ENCODE measurements around the gene PRDM15. TPM values are rescaled to one million over a fixed set of nuclear protein-coding genes. Genes with fewer than 3 reads are reported as not detected.
A peak's percentile ranks its signal among the peaks of the same experiment; 100 is the strongest.

PRDM15 gene
- total and polyA plus RNA-seq, 5 donors = 2.1 to 6.0 (median 4.0) TPM

DNA sequence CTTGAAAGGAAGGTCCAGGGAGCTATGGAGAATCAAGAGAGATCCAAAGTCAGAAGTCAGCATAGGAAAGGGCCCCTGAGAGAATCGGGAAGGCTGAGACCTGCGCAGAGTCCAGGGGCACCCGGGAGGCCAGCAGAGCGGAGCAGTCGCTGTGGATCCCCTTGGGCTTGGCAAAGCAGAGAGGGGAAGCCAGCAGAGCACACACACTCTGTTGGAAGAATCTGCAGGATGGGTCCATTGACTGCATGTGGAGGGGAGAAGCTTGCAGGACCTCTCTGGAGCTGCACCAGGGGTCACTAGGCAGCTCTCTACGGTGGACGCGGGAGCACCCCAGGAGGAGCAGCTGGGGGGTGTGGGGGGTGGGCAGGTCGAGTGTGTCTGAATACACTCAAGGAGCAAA is 118.7 kb downstream of the PRDM15 start:
- Histone ChIP-seq H3K27me3 (ENCODE audit: control insufficient read depth, insufficient read depth) (no peaks in the 10 kb centered on the region), H3K4me1 (ENCODE audit: control insufficient read depth, insufficient read depth, low read length) (no peaks in the 10 kb centered on the region), H3K4me3 (ENCODE audit: low read length) (no peak overlapping the region), H3K9me3 (ENCODE audit: control insufficient read depth, low read length) (no peaks in the 10 kb centered on the region), H3K27ac (ENCODE audit: low read length) (no peak overlapping the region)
- DNase-seq = no peak
- intact Hi-C loops (cut with DNase I) = loop anchor here in 1 of 4 donors (10.0 kb wide), 1 partner anchor 116 kb away; no protein-coding TSS in a partner anchor
- 73% methylated on average over 9 of the region's 9 CpGs for WGBS
- no peak for ATAC-seq

- no peak overlapping the region for H3K27ac ChIP-seq (ENCODE audit: low read length)
- H3K4me3 ChIP-seq (ENCODE audit: low read length) = no peak overlapping the region
- H3K4me1 ChIP-seq (ENCODE audit: control insufficient read depth, insufficient read depth, low read length) = no peaks in the 10 kb centered on the region
- H3K27me3 ChIP-seq (ENCODE audit: control insufficient read depth, insufficient read depth) = no peaks in the 10 kb centered on the region
- no peaks in the 10 kb centered on the region for H3K9me3 ChIP-seq (ENCODE audit: control insufficient read depth, low read length)
- no peak for ATAC-seq
- intact Hi-C loops (cut with DNase I) = loop anchor here in 1 of 4 donors (10.0 kb wide), 1 partner anchor 115 kb away; no protein-coding TSS in a partner anchor
- 94% methylated on average over 5 of the region's 5 CpGs for WGBS
- no peak for DNase-seq
Measured at GRCh38 chr21:41759926-41760325, 119.2 kb downstream of the PRDM15 start.

DNA sequence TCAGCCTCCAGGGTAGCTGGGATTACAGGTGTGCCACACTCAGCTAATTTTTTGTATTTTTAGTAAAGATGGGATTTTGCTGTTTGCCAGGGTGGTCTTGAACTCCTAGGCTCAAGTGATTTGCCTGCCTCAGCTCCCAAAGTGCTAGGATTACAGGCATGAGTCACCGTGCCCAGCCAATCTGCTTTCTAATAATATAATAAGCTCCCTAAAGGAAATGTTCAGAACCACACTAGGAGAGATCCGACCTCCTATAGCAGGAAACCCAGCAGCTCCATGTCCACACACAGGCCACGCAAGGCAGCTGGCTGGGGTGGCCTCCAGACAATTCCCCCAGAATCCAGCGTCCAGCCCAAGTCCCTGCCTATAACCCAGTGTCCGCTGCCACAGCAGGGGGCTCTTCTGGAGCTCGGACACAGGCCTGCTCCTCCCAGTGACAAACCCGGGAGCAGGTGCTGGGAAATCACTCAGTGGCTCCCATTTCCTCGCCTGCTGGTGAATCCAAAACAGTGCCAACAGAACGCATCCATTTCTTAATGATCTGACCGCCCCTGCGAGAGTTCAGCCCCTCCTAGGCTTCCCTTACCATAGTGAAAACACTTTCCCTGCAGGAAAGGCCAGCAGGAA is 119.8 kb downstream of the PRDM15 start:
- no peaks in the 10 kb centered on the region for H3K4me1 ChIP-seq (ENCODE audit: control insufficient read depth, insufficient read depth, low read length)
- intact Hi-C loops (cut with DNase I) = no loop called here
- no peaks in the 10 kb centered on the region for H3K27me3 ChIP-seq (ENCODE audit: control insufficient read depth, insufficient read depth)
- no peak overlapping the region for H3K27ac ChIP-seq (ENCODE audit: low read length)
- H3K9me3 ChIP-seq (ENCODE audit: control insufficient read depth, low read length) = no peaks in the 10 kb centered on the region
- 75% methylated on average over 11 of the region's 11 CpGs for WGBS
- no peak overlapping the region for H3K4me3 ChIP-seq (ENCODE audit: low read length)
- no peak for ATAC-seq
- DNase-seq = no peak

DNA sequence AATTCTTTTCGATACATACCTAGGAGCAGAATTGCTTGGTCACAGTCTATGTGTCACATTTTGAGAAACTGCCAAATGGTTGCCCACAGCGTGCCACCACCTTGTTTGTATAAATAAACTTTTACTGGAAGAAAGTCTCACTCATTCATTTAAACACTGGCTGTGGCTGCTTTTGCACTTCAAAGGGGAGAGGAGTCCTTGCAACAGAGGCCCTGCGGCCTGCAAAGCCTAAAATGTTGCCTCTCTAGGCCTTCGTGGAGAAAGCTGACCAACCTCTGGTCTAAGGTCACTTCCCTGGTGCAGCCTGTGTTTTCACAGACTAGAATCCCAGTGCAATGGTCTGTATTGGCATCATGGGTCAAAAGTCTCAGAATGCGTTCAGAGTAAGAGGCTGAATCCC is 120.6 kb downstream of the PRDM15 start:
- no peak overlapping the region for H3K4me3 ChIP-seq (ENCODE audit: low read length)
- DNase-seq (no peak), ATAC-seq (no peak)
- intact Hi-C loops (cut with DNase I) = no loop called here
- no peaks in the 10 kb centered on the region for H3K4me1 ChIP-seq (ENCODE audit: control insufficient read depth, insufficient read depth, low read length)
- no peaks in the 10 kb centered on the region for H3K9me3 ChIP-seq (ENCODE audit: control insufficient read depth, low read length)
- H3K27ac ChIP-seq (ENCODE audit: low read length) = no peak overlapping the region
- H3K27me3 ChIP-seq (ENCODE audit: control insufficient read depth, insufficient read depth) = no peaks in the 10 kb centered on the region
- 80% methylated on average over 5 of the region's 5 CpGs for WGBS

DNA sequence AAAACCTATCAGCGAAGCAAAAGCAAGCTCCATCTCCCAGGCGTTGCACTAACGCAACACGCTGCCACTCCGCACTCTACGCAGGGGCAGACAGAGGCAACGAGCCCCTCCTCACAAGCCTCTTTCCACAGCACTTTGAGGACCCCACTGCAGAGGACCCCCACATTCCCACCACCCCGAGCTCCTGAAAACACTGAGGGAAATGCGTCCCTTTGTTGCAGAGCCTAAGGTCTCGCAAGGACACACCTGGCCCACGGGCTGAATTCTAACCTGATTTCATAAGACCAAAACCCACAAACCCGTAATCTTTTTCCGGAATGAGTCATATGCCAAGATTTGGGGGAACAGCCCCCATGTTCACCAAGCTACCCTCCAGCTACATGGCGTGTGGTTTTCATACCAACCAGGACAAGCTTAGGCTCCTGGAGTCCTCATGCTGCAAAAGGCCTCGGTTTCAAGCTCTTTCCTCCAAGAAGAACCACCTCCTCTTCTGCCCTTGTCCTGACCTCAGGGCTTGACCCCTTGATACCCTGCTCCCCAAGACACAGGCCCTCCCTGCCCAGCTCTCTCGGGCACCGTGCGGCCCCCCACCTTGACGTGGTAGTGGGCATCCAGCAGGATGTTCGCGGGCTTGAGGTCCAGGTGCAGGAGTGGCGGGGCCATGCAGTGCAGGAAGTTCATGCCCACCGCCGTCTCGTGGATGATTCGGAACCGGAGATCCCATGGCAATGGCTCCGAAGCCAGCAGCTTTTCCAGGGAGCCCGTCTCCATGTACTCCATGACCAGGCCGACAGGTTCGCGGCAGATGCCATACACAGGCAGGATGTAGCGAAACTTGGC is 123.0 kb downstream of the PRDM15 start:
- H3K27ac ChIP-seq (ENCODE audit: low read length) = no peak overlapping the region
- H3K27me3 ChIP-seq (ENCODE audit: control insufficient read depth, insufficient read depth) = no peaks in the 10 kb centered on the region
- DNase-seq (no peak), ATAC-seq (no peak)
- intact Hi-C loops (cut with DNase I) = no loop called here
- no peaks in the 10 kb centered on the region for H3K9me3 ChIP-seq (ENCODE audit: control insufficient read depth, low read length)
- WGBS = 94% methylated on average over 33 of the region's 33 CpGs
- no peaks in the 10 kb centered on the region for H3K4me1 ChIP-seq (ENCODE audit: control insufficient read depth, insufficient read depth, low read length)
- no peak overlapping the region for H3K4me3 ChIP-seq (ENCODE audit: low read length)

DNA sequence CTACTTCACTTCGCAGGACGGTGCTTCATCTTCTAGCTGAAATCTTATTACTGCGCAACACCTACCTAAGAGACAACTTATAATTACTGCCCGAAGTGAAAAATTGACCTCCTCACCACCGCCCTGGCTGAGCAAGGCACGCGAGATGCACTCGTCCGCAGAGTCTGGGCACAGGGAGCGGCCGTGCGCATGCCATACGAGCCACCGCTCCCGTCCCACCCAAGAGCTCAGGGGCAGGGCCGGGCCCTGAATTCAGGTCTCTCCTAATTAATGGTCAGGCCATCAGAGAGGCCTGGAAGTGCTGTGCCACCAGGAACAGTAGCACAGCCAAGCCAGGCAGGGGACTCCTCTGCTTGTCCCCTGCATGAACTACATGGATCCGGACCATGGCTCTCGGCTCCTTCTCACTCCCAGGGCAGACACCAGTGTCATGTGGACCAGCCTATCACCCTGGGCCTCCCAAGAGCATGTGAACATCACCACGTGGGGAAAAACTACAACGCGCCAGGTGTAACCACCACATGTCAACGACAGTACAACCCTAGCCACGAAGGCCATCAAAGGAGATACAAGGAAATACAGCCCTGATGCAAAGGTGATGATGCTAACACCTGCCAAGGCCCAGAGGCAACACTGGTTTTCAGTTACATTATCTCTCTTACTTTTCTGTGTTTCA is 123.7 kb downstream of the PRDM15 start:
- no peaks in the 10 kb centered on the region for H3K27me3 ChIP-seq (ENCODE audit: control insufficient read depth, insufficient read depth)
- H3K27ac ChIP-seq (ENCODE audit: low read length) = no peak overlapping the region
- H3K9me3 ChIP-seq (ENCODE audit: control insufficient read depth, low read length) = no peaks in the 10 kb centered on the region
- no peak for DNase-seq
- 94% methylated on average over 23 of the region's 23 CpGs for WGBS
- no peak overlapping the region for H3K4me3 ChIP-seq (ENCODE audit: low read length)
- no peak for ATAC-seq
- intact Hi-C loops (cut with DNase I) = no loop called here
- no peaks in the 10 kb centered on the region for H3K4me1 ChIP-seq (ENCODE audit: control insufficient read depth, insufficient read depth, low read length)

- Histone ChIP-seq H3K27ac (ENCODE audit: low read length) (no peak overlapping the region), H3K9me3 (ENCODE audit: control insufficient read depth, low read length) (no peaks in the 10 kb centered on the region), H3K4me1 (ENCODE audit: control insufficient read depth, insufficient read depth, low read length) (no peaks in the 10 kb centered on the region), H3K4me3 (ENCODE audit: low read length) (no peak overlapping the region), H3K27me3 (ENCODE audit: control insufficient read depth, insufficient read depth) (no peaks in the 10 kb centered on the region)
- WGBS = 65% methylated on average over 10 of the region's 10 CpGs
- ATAC-seq (no peak), DNase-seq (no peak)
- intact Hi-C loops (cut with DNase I) = no loop called here
Measured at GRCh38 chr21:41754479-41754891, 124.7 kb downstream of the PRDM15 start.

DNA sequence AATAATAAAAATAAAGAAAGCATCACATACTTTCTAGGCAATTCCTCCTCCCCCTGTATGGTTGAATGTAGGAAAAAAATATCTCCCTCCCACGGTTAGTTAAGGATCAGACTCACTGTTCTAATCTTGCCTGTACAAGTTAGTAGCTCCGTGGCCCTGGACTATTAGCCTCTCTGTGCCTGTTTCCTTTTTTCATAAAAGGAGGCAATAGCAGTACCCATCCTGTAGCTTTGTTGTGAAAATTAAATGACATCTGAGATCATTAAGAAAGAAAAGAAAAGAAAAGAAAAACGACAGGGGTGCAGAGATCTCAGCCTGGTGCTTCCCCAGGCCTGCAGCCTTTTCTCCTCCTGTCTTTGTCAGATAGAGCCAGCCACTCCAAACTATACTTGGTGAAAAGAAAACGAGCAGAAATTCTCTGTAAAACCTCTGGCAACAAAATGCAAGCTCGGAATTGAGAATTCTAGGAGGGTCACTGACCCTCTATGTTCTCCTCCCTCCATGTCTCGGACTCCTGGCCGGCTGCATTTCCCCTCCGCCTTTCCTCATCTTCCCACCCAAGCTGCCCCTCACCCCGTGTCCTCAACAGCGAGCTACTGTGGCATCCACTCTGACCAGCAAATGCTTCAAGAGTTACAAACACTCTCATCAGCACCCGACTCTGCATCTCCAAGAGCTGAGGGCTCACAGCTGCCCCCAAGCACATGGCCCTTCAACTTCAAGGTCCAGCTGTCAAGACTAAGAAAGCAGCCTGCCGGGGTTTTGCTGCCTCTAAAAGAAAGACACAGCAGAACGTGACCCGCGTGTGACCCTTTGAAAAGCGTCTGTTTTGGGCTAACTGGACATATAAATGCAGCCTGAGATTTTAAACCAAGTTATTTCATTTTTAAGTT is 125.9 kb downstream of the PRDM15 start:
- ATAC-seq = no peak

GRCh38 chr21:41752231-41752681 is 126.9 kb downstream of the PRDM15 start:
- intact Hi-C loops (cut with DNase I) = no loop called here
- Histone ChIP-seq H3K9me3 (ENCODE audit: control insufficient read depth, low read length) (no peaks in the 10 kb centered on the region), H3K27me3 (ENCODE audit: control insufficient read depth, insufficient read depth) (no peaks in the 10 kb centered on the region), H3K4me1 (ENCODE audit: control insufficient read depth, insufficient read depth, low read length) (no peaks in the 10 kb centered on the region), H3K27ac (ENCODE audit: low read length) (no peak overlapping the region), H3K4me3 (ENCODE audit: low read length) (no peak overlapping the region)
- no peak for DNase-seq
- 74% methylated on average over 13 of the region's 13 CpGs for WGBS
- ATAC-seq = peak in 1 of 2 donors; percentile 39

More for the DNA sequence above, 125.9 kb downstream of the PRDM15 start:
- Histone ChIP-seq H3K27me3 (ENCODE audit: control insufficient read depth, insufficient read depth) (no peaks in the 10 kb centered on the region), H3K4me3 (ENCODE audit: low read length) (no peak overlapping the region), H3K27ac (ENCODE audit: low read length) (no peak overlapping the region), H3K9me3 (ENCODE audit: control insufficient read depth, low read length) (no peaks in the 10 kb centered on the region), H3K4me1 (ENCODE audit: control insufficient read depth, insufficient read depth, low read length) (no peaks in the 10 kb centered on the region)
- no peak for DNase-seq
- WGBS = 71% methylated on average over 16 of the region's 16 CpGs
- intact Hi-C loops (cut with DNase I) = no loop called here

- Histone ChIP-seq H3K27me3 (ENCODE audit: control insufficient read depth, insufficient read depth) (no peaks in the 10 kb centered on the region), H3K4me3 (ENCODE audit: low read length) (no peak overlapping the region), H3K4me1 (ENCODE audit: control insufficient read depth, insufficient read depth, low read length) (no peaks in the 10 kb centered on the region), H3K27ac (ENCODE audit: low read length) (no peak overlapping the region), H3K9me3 (ENCODE audit: control insufficient read depth, low read length) (no peaks in the 10 kb centered on the region)
- ATAC-seq = no peak
- intact Hi-C loops (cut with DNase I) = no loop called here
- no peak for DNase-seq
- WGBS = 59% methylated on average over 12 of the region's 12 CpGs
Measured at GRCh38 chr21:41751611-41752011, 127.5 kb downstream of the PRDM15 start.
